ENCODE data around the gene DTX1. TPM values are rescaled to one million over a fixed set of nuclear protein-coding genes. Genes with fewer than 3 reads are reported as not detected.
"Not testable (repeated sequence)": the region's sequence is repeated elsewhere in the genome, so short reads cannot be mapped to it uniquely, and the experiment has no call there.

Gene DTX1
- total RNA-seq, 2 donors from 2014 or later: 0.41 to 1.3 TPM

DNA sequence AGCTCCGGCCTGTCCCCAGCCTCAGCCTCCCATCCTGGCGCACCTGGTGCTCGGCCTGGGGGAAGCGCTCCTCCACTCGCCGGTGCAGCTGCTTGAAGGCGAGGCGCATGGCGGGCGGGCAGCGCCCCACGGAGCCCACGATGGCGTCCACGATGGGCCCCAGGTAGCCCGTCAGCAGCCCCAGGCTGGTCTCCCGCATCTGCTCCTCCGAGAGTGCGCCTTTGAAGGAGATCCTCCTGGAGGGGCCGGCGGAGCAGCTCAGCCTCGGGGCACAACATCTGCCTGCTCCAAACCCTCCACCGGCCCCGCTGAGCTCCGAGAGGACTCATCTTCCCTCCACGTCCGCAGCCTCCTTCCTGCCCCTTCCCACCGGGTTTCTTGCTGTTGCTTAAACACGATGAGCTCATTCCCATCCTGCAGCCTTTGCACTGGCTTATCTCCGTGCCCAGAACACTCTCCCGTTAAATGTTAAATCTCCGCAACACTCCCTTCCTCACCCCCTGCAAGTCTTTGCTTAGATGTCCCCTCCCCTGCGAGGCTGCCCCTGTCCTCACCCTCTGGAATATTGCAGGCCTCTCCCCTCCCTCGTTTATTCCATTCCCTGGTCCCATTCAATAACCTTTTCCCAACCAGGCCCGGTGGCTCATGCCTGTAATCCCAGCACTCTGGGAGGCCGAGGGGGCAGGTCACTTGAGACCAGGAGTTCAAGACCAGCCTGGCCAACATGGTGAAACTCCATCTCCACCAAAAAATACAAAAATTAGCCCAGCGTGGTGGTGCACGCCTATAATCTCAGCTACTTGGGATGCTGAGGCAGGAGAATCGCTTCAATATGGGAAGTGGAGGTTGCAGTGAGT, 55.7 kb downstream of the DTX1 start:
- no peak for TF ChIP-seq CTCF (IDR thresholded peaks at IDR 0.05)
- Histone ChIP-seq H3K27ac (no peak overlapping the region), H3K4me3 (no peak overlapping the region), H3K27me3 (replicated peaks; ENCODE audit: insufficient read depth) (no peaks in the 10 kb centered on the region), H3K36me3 (no peaks in the 10 kb centered on the region), H3K9me3 (no peaks in the 10 kb centered on the region), H3K4me1 (ENCODE audit: control insufficient read depth in 1 of 2, low read depth in 2 of 2) (no peaks in the 10 kb centered on the region)
- ATAC-seq (ENCODE audit: insufficient number of reproducible peaks, low FRiP score, low read depth) (no peak), DNase-seq (ENCODE audit: low spot score) (no peak)

DNA sequence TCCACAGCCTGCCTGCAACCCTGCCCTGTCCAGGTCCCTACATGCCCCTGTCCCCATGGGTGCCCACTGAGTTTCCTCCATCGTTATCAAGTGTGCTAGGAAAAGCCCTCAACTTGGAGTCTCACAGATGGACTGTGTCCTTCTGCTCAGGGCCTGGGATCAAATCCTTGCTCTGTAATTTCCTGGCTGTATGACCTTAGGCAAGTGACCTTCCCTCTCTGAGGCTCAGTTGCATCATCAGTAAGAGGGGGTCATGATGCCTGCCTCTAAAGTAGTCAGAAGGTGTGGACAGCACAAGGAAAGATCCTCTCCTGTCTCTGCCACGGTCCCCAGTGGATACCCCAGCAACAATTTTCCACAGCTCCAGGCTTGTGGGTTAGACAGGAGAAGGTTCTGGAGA, 56.9 kb downstream of the DTX1 start:
- Histone ChIP-seq H3K4me3 (no peak overlapping the region), H3K4me1 (ENCODE audit: control insufficient read depth in 1 of 2, low read depth in 2 of 2) (no peaks in the 10 kb centered on the region), H3K9me3 (no peaks in the 10 kb centered on the region), H3K36me3 (no peaks in the 10 kb centered on the region), H3K27me3 (replicated peaks; ENCODE audit: insufficient read depth) (no peaks in the 10 kb centered on the region), H3K27ac (no peak overlapping the region)
- TF ChIP-seq CTCF (IDR thresholded peaks at IDR 0.05): no peak
- DNase-seq (ENCODE audit: low spot score) (no peak), ATAC-seq (ENCODE audit: insufficient number of reproducible peaks, low FRiP score, low read depth) (no peak)

- no peak overlapping the region for H3K4me3 ChIP-seq
- H3K27me3 ChIP-seq (replicated peaks; ENCODE audit: insufficient read depth): no peaks in the 10 kb centered on the region
- no peaks in the 10 kb centered on the region for H3K36me3 ChIP-seq
- TF ChIP-seq CTCF (IDR thresholded peaks at IDR 0.05): no peak
- DNase-seq (ENCODE audit: low spot score) (no peak), ATAC-seq (ENCODE audit: insufficient number of reproducible peaks, low FRiP score, low read depth) (no peak)
- H3K4me1 ChIP-seq (ENCODE audit: control insufficient read depth in 1 of 2, low read depth in 2 of 2): no peaks in the 10 kb centered on the region
- H3K9me3 ChIP-seq: no peaks in the 10 kb centered on the region
- no peak overlapping the region for H3K27ac ChIP-seq
These were observed 58.1 kb downstream of the DTX1 start for GRCh38 chr12:113114447-113115178.

DNA sequence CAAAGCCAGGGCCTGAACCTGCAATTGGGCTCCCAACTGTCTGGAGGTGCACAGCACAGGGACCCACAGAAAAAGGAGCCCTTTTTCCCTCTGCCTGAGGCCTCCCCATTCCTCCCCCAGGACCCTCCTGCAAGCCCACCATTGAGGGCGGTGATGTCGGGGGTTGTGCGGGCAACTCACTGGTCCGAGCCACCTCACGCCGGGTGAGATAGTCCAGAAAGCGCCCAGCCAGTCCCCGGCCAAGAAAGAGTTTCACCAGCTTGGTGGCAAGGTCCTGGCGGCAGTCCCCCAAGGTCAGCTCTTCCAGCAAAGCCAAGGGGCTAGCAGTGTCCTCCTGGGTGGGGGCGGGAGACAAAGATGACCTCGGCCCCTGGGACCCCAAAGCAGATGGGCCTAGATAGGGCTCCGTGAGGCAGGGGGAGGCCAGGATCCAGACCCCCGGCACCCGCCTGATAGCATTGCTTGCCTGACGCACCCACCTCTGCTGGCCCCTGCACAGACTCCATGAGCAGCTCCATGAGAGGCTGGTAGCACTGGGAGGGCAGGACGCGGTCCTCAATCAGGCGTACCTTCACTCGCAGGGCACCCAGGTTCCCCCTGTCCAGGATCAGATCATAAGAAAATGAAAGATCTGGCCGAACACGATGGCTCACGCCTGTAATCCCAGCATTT, 59.1 kb downstream of the DTX1 start:
- H3K9me3 ChIP-seq: no peaks in the 10 kb centered on the region
- DNase-seq (ENCODE audit: low spot score) (no peak), ATAC-seq (ENCODE audit: insufficient number of reproducible peaks, low FRiP score, low read depth) (no peak)
- H3K4me1 ChIP-seq (ENCODE audit: control insufficient read depth in 1 of 2, low read depth in 2 of 2): no peaks in the 10 kb centered on the region
- H3K4me3 ChIP-seq: no peak overlapping the region
- no peak overlapping the region for H3K27ac ChIP-seq
- no peak for TF ChIP-seq CTCF (IDR thresholded peaks at IDR 0.05)
- no peaks in the 10 kb centered on the region for H3K27me3 ChIP-seq (replicated peaks; ENCODE audit: insufficient read depth)
- H3K36me3 ChIP-seq: no peaks in the 10 kb centered on the region

- no peak for DNase-seq (ENCODE audit: low spot score)
- H3K4me3 ChIP-seq: no peak overlapping the region
- TF ChIP-seq CTCF (IDR thresholded peaks at IDR 0.05): no peak
- H3K4me1 ChIP-seq (ENCODE audit: control insufficient read depth in 1 of 2, low read depth in 2 of 2): no peaks in the 10 kb centered on the region
- H3K9me3 ChIP-seq: no peaks in the 10 kb centered on the region
- no peak overlapping the region for H3K27ac ChIP-seq
- H3K27me3 ChIP-seq (replicated peaks; ENCODE audit: insufficient read depth): no peaks in the 10 kb centered on the region
- ATAC-seq (ENCODE audit: insufficient number of reproducible peaks, low FRiP score, low read depth): no peak
- no peaks in the 10 kb centered on the region for H3K36me3 ChIP-seq
These were observed 60.3 kb downstream of the DTX1 start for GRCh38 chr12:113116875-113117274.

- not testable (repeated sequence) for DNase-seq (ENCODE audit: low spot score); H3K27ac ChIP-seq; ATAC-seq (ENCODE audit: insufficient number of reproducible peaks, low FRiP score, low read depth); H3K4me1 ChIP-seq (ENCODE audit: control insufficient read depth in 1 of 2, low read depth in 2 of 2); H3K36me3 ChIP-seq; H3K9me3 ChIP-seq; H3K27me3 ChIP-seq (replicated peaks; ENCODE audit: insufficient read depth); H3K4me3 ChIP-seq
These were observed 61.2 kb downstream of the DTX1 start for GRCh38 chr12:113117684-113118083.

All from thoracic aorta (tissue), 2 donors.